ENCODE results near the gene RBM18. TPM values are rescaled to one million over a fixed set of nuclear protein-coding genes. Genes with fewer than 3 reads are reported as not detected.

The RBM18 gene
- total and polyA plus RNA-seq, 9 donors: 8.3 to 25.0 (median 17.0) TPM

GRCh38 chr9:122200960-122201595 is 63.6 kb downstream of the RBM18 start:
- no peak for DNase-seq
- intact Hi-C loops (cut with DNase I): no loop called here
- 82 to 84% (median 83%) methylated on average over 7 of the region's 7 CpGs for WGBS, 3 donors
- Histone ChIP-seq H3K4me1 (ENCODE audit: insufficient read depth) (no peaks in the 10 kb centered on the region), H3K9me3 (no peaks in the 10 kb centered on the region), H3K27ac (no peak overlapping the region), H3K4me3 (no peak overlapping the region), H3K36me3 (no peaks in the 10 kb centered on the region), H3K27me3 (no peaks in the 10 kb centered on the region)
- TF ChIP-seq POLR2A (IDR thresholded peaks at IDR 0.05): no peak
- TF ChIP-seq EP300 (IDR thresholded peaks at IDR 0.05): no peak
- TF ChIP-seq CTCF (IDR thresholded peaks at IDR 0.05): no peak

DNA sequence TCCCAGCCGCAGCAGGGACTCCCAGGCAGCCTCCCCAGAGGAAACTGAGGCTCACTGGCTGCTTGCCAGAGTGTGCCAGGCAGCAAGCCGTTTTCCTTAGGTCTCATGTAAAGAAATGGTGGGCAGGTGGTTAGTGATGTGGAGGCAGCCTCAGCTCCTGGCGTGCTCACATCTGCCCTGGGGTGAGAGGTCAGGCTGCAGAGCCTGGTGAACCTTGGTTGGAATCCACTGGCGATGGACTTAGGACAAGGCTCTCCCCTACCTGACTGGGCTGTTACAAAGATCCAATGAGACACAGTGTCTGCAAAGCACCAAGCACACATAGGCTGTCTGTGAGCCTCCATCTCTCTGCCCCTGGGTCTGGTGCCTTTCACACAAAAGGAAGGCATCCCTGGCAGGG is 66.8 kb downstream of the RBM18 start:
- H3K36me3 ChIP-seq: no peaks in the 10 kb centered on the region
- no peak for TF ChIP-seq EP300 (IDR thresholded peaks at IDR 0.05)
- no peak for TF ChIP-seq CTCF (IDR thresholded peaks at IDR 0.05)
- no peak for TF ChIP-seq POLR2A (IDR thresholded peaks at IDR 0.05)
- 59 to 76% (median 60%) methylated on average over 4 of the region's 4 CpGs for WGBS, 3 donors

GRCh38 chr9:122197426-122197825 is 67.2 kb downstream of the RBM18 start:
- TF ChIP-seq POLR2A (IDR thresholded peaks at IDR 0.05) (no peak), EP300 (IDR thresholded peaks at IDR 0.05) (no peak), CTCF (IDR thresholded peaks at IDR 0.05) (no peak)
- Histone ChIP-seq H3K4me1 (ENCODE audit: insufficient read depth) (no peaks in the 10 kb centered on the region), H3K36me3 (no peaks in the 10 kb centered on the region), H3K9me3 (no peaks in the 10 kb centered on the region), H3K27me3 (no peaks in the 10 kb centered on the region), H3K27ac (no peak overlapping the region), H3K4me3 (no peak overlapping the region)
- intact Hi-C loops (cut with DNase I): no loop called here
- 36 to 43% (median 37%) methylated on average over 7 of the region's 7 CpGs for WGBS, 3 donors
- DNase-seq: no peak

More for the DNA sequence above, 66.8 kb downstream of the RBM18 start:
- Histone ChIP-seq H3K4me3 (no peak overlapping the region), H3K9me3 (no peaks in the 10 kb centered on the region), H3K27me3 (no peaks in the 10 kb centered on the region), H3K27ac (no peak overlapping the region), H3K4me1 (ENCODE audit: insufficient read depth) (no peaks in the 10 kb centered on the region)
- intact Hi-C loops (cut with DNase I): no loop called here
- no peak for DNase-seq

DNA sequence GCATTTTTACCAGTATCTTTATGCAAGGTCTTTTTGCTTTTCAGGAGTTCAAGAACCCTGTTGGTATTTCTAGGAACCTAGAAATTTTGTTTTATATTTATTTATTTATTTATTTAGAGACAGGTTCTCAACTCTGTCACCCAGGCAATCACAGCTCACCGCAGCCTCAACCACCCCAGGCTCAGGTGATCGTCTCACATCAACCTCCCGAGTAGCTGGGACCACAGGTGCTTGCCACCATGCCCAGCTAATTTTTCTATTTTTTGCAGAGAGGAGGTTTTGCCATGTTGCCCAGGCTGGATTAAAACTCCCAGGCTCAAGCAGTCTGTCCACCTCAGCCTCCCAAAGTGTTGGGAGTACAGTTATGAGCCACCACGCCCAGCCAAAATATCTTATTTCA is 68.8 kb downstream of the RBM18 start:
- Histone ChIP-seq H3K4me3 (no peak overlapping the region), H3K4me1 (ENCODE audit: insufficient read depth) (no peaks in the 10 kb centered on the region), H3K27ac (no peak overlapping the region), H3K36me3 (no peaks in the 10 kb centered on the region), H3K27me3 (no peaks in the 10 kb centered on the region), H3K9me3 (no peaks in the 10 kb centered on the region)
- 90 to 94% (median 92%) methylated on average over 4 of the region's 4 CpGs for WGBS, 3 donors
- no peak for TF ChIP-seq POLR2A (IDR thresholded peaks at IDR 0.05)
- TF ChIP-seq CTCF (IDR thresholded peaks at IDR 0.05): no peak
- no peak for TF ChIP-seq EP300 (IDR thresholded peaks at IDR 0.05)
- no peak for DNase-seq
- intact Hi-C loops (cut with DNase I): no loop called here
